ENCODE results near the gene SLC17A6.

Gene SLC17A6

GRCh38 chr11:22343371-22344032, 5.3 kb downstream of the SLC17A6 start:
- DNase-seq (ENCODE audit: low read depth), result no peak
- TF ChIP-seq, protein P1, sequence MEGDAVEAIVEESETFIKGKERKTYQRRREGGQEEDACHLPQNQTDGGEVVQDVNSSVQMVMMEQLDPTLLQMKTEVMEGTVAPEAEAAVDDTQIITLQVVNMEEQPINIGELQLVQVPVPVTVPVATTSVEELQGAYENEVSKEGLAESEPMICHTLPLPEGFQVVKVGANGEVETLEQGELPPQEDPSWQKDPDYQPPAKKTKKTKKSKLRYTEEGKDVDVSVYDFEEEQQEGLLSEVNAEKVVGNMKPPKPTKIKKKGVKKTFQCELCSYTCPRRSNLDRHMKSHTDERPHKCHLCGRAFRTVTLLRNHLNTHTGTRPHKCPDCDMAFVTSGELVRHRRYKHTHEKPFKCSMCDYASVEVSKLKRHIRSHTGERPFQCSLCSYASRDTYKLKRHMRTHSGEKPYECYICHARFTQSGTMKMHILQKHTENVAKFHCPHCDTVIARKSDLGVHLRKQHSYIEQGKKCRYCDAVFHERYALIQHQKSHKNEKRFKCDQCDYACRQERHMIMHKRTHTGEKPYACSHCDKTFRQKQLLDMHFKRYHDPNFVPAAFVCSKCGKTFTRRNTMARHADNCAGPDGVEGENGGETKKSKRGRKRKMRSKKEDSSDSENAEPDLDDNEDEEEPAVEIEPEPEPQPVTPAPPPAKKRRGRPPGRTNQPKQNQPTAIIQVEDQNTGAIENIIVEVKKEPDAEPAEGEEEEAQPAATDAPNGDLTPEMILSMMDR (conservative IDR thresholded peaks at IDR 0.05; ENCODE audit: low read depth, low read length), result no peak
- no peak overlapping the region for H3K4me3 ChIP-seq (ENCODE audit: low read length)

GRCh38 chr11:22344081-22344480, 5.9 kb downstream of the SLC17A6 start:
- no peak for DNase-seq (ENCODE audit: low read depth)
- TF ChIP-seq, protein P1 (conservative IDR thresholded peaks at IDR 0.05; ENCODE audit: low read depth, low read length), result no peak
- no peak overlapping the region for H3K4me3 ChIP-seq (ENCODE audit: low read length)

DNA sequence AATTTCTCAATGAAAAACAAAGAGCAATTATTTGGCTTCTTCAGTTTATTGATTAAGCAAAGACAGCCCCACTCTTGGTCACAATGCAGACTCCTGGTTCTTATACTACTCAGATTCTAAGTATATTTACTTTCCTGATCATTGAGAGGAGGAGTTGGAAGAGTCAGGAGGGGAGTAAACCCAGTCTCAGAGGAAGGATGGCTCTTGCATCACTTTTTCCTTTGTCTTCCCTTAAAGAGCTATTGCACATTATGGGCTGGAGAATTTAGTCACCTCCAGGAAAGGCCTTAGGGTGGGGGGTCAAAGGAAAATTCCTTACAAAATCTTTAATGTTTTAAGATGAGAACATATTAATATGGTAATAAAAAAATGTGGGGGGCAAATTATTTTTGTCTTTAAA, 8.1 kb downstream of the SLC17A6 start:
- TF ChIP-seq, protein P1 (conservative IDR thresholded peaks at IDR 0.05; ENCODE audit: low read depth, low read length), result no peak
- no peak for DNase-seq (ENCODE audit: low read depth)
- no peak overlapping the region for H3K4me3 ChIP-seq (ENCODE audit: low read length)

- TF ChIP-seq, protein P1 (conservative IDR thresholded peaks at IDR 0.05; ENCODE audit: low read depth, low read length), result no peak
- H3K4me3 ChIP-seq (ENCODE audit: low read length), result no peak overlapping the region
- no peak for DNase-seq (ENCODE audit: low read depth)
Measured at GRCh38 chr11:22347857-22348487, 9.8 kb downstream of the SLC17A6 start.

DNA sequence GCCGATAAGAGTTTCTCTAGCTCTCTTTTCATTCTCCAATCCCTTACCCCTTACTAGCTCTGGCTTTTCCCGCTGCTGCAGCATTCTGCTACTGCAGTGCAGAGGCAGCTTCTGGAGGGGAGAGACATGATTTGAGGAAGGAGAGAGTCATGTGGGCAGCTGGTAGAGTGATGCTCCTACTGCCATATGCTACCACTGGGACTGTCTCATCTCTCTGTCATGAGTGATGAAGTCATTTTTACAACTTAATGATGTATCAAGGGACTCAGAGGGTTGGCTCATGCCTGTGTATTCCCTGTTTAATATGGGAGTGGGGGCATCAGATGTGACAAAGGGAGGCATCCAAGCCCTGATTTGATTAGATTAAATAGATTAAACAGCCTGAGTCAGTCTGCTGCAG, 11.3 kb downstream of the SLC17A6 start:
- TF ChIP-seq, protein P1 (conservative IDR thresholded peaks at IDR 0.05; ENCODE audit: low read depth, low read length), result no peak
- H3K4me3 ChIP-seq (ENCODE audit: low read length), result no peak overlapping the region

GRCh38 chr11:22359295-22359694, 21.1 kb downstream of the SLC17A6 start:
- no peak for DNase-seq (ENCODE audit: low read depth)
- no peak overlapping the region for H3K4me3 ChIP-seq (ENCODE audit: low read length)
- TF ChIP-seq, protein P1 (conservative IDR thresholded peaks at IDR 0.05; ENCODE audit: low read depth, low read length), result no peak

More for the DNA sequence above, 11.3 kb downstream of the SLC17A6 start:
- no peak for DNase-seq (ENCODE audit: low read depth)

GRCh38 chr11:22371160-22371559, 33.0 kb downstream of the SLC17A6 start:
- TF ChIP-seq, protein P1 (conservative IDR thresholded peaks at IDR 0.05; ENCODE audit: low read depth, low read length), result no peak
- DNase-seq (ENCODE audit: low read depth), result no peak
- H3K4me3 ChIP-seq (ENCODE audit: low read length), result no peak overlapping the region

Measured in retinal pigment epithelial cell (primary cell).